ENCODE measurements around the gene NRXN3. TPM values are rescaled to one million over a fixed set of nuclear protein-coding genes. Genes with fewer than 3 reads are reported as not detected.

The NRXN3 gene
- total RNA-seq, 1 donor from 2014 or later = not detected

- intact Hi-C loops (cut with micrococcal nuclease) = no loop called here
Measured at GRCh38 chr14:79383031-79383430, 1212.9 kb downstream of the NRXN3 start.

- intact Hi-C loops (cut with micrococcal nuclease) = no loop called here
Measured at GRCh38 chr14:79383475-79383874, 1213.3 kb downstream of the NRXN3 start.

GRCh38 chr14:79395061-79395460 lies 1224.9 kb downstream of the NRXN3 start:
- intact Hi-C loops (cut with micrococcal nuclease) = no loop called here

GRCh38 chr14:79404874-79405511 lies 1234.8 kb downstream of the NRXN3 start:
- intact Hi-C loops (cut with micrococcal nuclease) = no loop called here

GRCh38 chr14:79405512-79405910 lies 1235.3 kb downstream of the NRXN3 start:
- intact Hi-C loops (cut with micrococcal nuclease) = no loop called here

- intact Hi-C loops (cut with micrococcal nuclease) = no loop called here
Measured at GRCh38 chr14:79407572-79407971, 1237.4 kb downstream of the NRXN3 start.

GRCh38 chr14:79408696-79409095 lies 1238.5 kb downstream of the NRXN3 start:
- intact Hi-C loops (cut with micrococcal nuclease) = no loop called here

- intact Hi-C loops (cut with micrococcal nuclease) = no loop called here
Measured at GRCh38 chr14:79411403-79412174, 1241.4 kb downstream of the NRXN3 start.

GRCh38 chr14:79412822-79413221 lies 1242.6 kb downstream of the NRXN3 start:
- intact Hi-C loops (cut with micrococcal nuclease) = no loop called here

GRCh38 chr14:79413734-79414428 lies 1243.7 kb downstream of the NRXN3 start:
- intact Hi-C loops (cut with micrococcal nuclease) = no loop called here

- intact Hi-C loops (cut with micrococcal nuclease) = no loop called here
Measured at GRCh38 chr14:79415726-79416125, 1245.6 kb downstream of the NRXN3 start.

GRCh38 chr14:79417961-79418360 lies 1247.8 kb downstream of the NRXN3 start:
- intact Hi-C loops (cut with micrococcal nuclease) = no loop called here

- intact Hi-C loops (cut with micrococcal nuclease) = no loop called here
Measured at GRCh38 chr14:79418649-79419415, 1248.7 kb downstream of the NRXN3 start.

GRCh38 chr14:79419571-79420327 lies 1249.6 kb downstream of the NRXN3 start:
- intact Hi-C loops (cut with micrococcal nuclease) = no loop called here

- intact Hi-C loops (cut with micrococcal nuclease) = no loop called here
Measured at GRCh38 chr14:79420725-79421124, 1250.6 kb downstream of the NRXN3 start.

- intact Hi-C loops (cut with micrococcal nuclease) = no loop called here
Measured at GRCh38 chr14:79421811-79422210, 1251.6 kb downstream of the NRXN3 start.

GRCh38 chr14:79424462-79424861 lies 1254.3 kb downstream of the NRXN3 start:
- intact Hi-C loops (cut with micrococcal nuclease) = no loop called here

- intact Hi-C loops (cut with micrococcal nuclease) = no loop called here
Measured at GRCh38 chr14:79426103-79426755, 1256.1 kb downstream of the NRXN3 start.

GRCh38 chr14:79432640-79433039 lies 1262.5 kb downstream of the NRXN3 start:
- intact Hi-C loops (cut with micrococcal nuclease) = no loop called here

- intact Hi-C loops (cut with micrococcal nuclease) = no loop called here
Measured at GRCh38 chr14:79436335-79436734, 1266.2 kb downstream of the NRXN3 start.

Data from T-helper 1 cell treated with Interleukin-12 subunit alpha and Interleukin-12 subunit beta and Interleukin-4 antibody, amounts not matched to agents 30 ng/mL and 1 ng/mL, for 36 hours (primary cell).